Nephron progenitor cell (in vitro differentiated cells): ENCODE measurements around the gene GOLGA5.

Experiments used
- DNase-seq: peaks from one replicate; pipeline ENCODE4 v3.0.0; 2021
- H3K27ac Mint-ChIP-seq: 2 replicates; pipeline ENCODE4 v1.8.0; 2021; ENCODE audit warnings: mild to moderate bottlenecking, moderate library complexity, mixed read lengths
- H3K27me3 Mint-ChIP-seq: 2 replicates; pipeline ENCODE4 v1.8.0; 2021; ENCODE audit warnings: mild to moderate bottlenecking, low read depth, mixed read lengths; ENCODE audit not compliant: poor library complexity
- H3K36me3 Mint-ChIP-seq: 2 replicates; pipeline ENCODE4 v1.8.0; 2021; ENCODE audit warnings: low read depth, mixed read lengths
- H3K4me1 Mint-ChIP-seq: 2 replicates; pipeline ENCODE4 v1.8.0; 2021; ENCODE audit warnings: mixed read lengths
- H3K4me3 Mint-ChIP-seq: 2 replicates; pipeline ENCODE4 v1.8.0; 2021; ENCODE audit warnings: mild to moderate bottlenecking, moderate library complexity, mixed read lengths
- H3K9me3 Mint-ChIP-seq: 2 replicates; pipeline ENCODE4 v1.8.0; 2021; ENCODE audit warnings: mild to moderate bottlenecking, moderate library complexity, mixed read lengths
- CTCF ChIP-seq: fragments of 200-600 bp; sonication (generic); IDR thresholded peaks from 2 replicates; pipeline ENCODE4 v1.5.0; 2021; ENCODE audit warnings: antibody characterized with exemption

GOLGA5 gene

GRCh38 chr14:92753250-92753649 lies 40.9 kb upstream of the GOLGA5 start:
- no peak overlapping the region for H3K27ac Mint-ChIP-seq
- no peak for TF ChIP-seq CTCF
- no peak for DNase-seq
- peaks cover 11% of the 10 kb centered on the region for H3K27me3 Mint-ChIP-seq
- H3K4me1 Mint-ChIP-seq, result peaks cover 19% of the 10 kb centered on the region
- H3K9me3 Mint-ChIP-seq, result no peaks in the 10 kb centered on the region
- no peaks in the 10 kb centered on the region for H3K36me3 Mint-ChIP-seq
- no peak overlapping the region for H3K4me3 Mint-ChIP-seq

- peaks cover 21% of the 10 kb centered on the region for H3K4me1 Mint-ChIP-seq
- H3K9me3 Mint-ChIP-seq, result no peaks in the 10 kb centered on the region
- peaks cover 5% of the 10 kb centered on the region for H3K27me3 Mint-ChIP-seq
- H3K4me3 Mint-ChIP-seq, result no peak overlapping the region
- H3K36me3 Mint-ChIP-seq, result no peaks in the 10 kb centered on the region
- no peak for TF ChIP-seq CTCF
- no peak for DNase-seq
- H3K27ac Mint-ChIP-seq, result no peak overlapping the region
These were observed 39.1 kb upstream of the GOLGA5 start for GRCh38 chr14:92754966-92755365.

GRCh38 chr14:92755495-92755894 lies 38.6 kb upstream of the GOLGA5 start:
- H3K4me1 Mint-ChIP-seq, result peaks cover 25% of the 10 kb centered on the region
- H3K27ac Mint-ChIP-seq, result no peak overlapping the region
- no peak for TF ChIP-seq CTCF
- no peaks in the 10 kb centered on the region for H3K36me3 Mint-ChIP-seq
- DNase-seq, result no peak
- no peak overlapping the region for H3K4me3 Mint-ChIP-seq
- peaks cover 5% of the 10 kb centered on the region for H3K27me3 Mint-ChIP-seq
- H3K9me3 Mint-ChIP-seq, result no peaks in the 10 kb centered on the region

- H3K4me3 Mint-ChIP-seq, result no peak overlapping the region
- DNase-seq, result no peak
- no peak for TF ChIP-seq CTCF
- no peaks in the 10 kb centered on the region for H3K9me3 Mint-ChIP-seq
- peaks cover under 1% of the 10 kb centered on the region for H3K27me3 Mint-ChIP-seq
- peaks cover 34% of the 10 kb centered on the region for H3K4me1 Mint-ChIP-seq
- no peaks in the 10 kb centered on the region for H3K36me3 Mint-ChIP-seq
- no peak overlapping the region for H3K27ac Mint-ChIP-seq
These were observed 37.7 kb upstream of the GOLGA5 start for GRCh38 chr14:92756446-92756845.

- Mint-ChIP-seq H3K4me1 (peaks cover 38% of the 10 kb centered on the region), H3K27ac (no peak overlapping the region), H3K4me3 (no peak overlapping the region), H3K36me3 (no peaks in the 10 kb centered on the region), H3K9me3 (no peaks in the 10 kb centered on the region), H3K27me3 (no peaks in the 10 kb centered on the region)
- peak; percentile 33 for DNase-seq
- no peak for TF ChIP-seq CTCF
These were observed 34.8 kb upstream of the GOLGA5 start for GRCh38 chr14:92759300-92759678.

GRCh38 chr14:92759679-92760523 lies 34.2 kb upstream of the GOLGA5 start:
- Mint-ChIP-seq H3K27me3 (no peaks in the 10 kb centered on the region), H3K4me3 (no peak overlapping the region), H3K27ac (no peak overlapping the region), H3K4me1 (peaks cover 38% of the 10 kb centered on the region), H3K9me3 (no peaks in the 10 kb centered on the region), H3K36me3 (no peaks in the 10 kb centered on the region)
- DNase-seq, result no peak
- TF ChIP-seq CTCF, result no peak
